HG02981 (cell line): ENCODE measurements around the gene CORO2B.

Experiments used
- ATAC-seq: cut with Tn5 transposase; IDR thresholded peaks from one replicate; pipeline ENCODE4 v1.9.1; 2021; ENCODE audit warnings: mild to moderate bottlenecking, moderate library complexity; ENCODE audit not compliant: unreplicated experiment

Gene CORO2B

DNA sequence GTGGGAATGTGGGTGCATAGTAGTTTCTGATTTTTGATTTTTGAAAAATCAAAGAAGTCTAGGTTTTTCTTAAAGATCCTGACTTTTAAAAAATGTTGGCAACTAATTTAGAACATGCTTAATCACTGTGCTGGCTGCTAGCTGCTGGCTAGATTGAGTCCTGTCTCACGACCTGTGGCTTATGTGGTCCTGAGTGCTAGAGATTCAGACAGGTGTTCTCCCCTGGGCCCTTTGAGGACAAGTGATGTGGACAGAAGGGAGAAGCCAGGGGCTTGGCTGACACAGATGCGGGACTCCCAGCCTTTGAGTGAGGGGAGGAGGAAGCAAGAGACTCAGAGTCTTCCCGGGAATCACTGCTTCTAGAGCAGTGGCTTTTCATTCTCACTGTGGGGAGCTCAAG, 47.5 kb downstream of the CORO2B start:
- no peak for ATAC-seq

DNA sequence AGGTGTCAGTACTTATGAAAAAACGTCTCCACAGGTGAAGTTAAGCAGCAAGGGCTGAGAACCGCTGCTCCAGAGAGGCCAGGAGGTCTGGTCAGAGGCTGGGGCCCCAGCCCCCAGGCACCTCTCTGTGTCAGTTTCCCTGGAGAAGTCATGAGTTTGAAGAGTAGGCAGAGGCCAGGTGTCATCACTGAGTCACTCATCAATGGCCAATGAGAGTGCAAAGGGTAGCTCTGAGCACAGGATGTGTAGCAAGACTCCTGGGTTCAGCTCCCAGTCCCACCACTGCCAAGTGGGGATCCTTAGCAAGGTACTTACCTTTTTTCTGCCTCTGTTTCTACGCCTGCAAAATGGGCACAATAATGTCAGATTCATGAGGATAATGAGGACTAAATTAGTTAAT, 47.9 kb downstream of the CORO2B start:
- ATAC-seq = no peak

DNA sequence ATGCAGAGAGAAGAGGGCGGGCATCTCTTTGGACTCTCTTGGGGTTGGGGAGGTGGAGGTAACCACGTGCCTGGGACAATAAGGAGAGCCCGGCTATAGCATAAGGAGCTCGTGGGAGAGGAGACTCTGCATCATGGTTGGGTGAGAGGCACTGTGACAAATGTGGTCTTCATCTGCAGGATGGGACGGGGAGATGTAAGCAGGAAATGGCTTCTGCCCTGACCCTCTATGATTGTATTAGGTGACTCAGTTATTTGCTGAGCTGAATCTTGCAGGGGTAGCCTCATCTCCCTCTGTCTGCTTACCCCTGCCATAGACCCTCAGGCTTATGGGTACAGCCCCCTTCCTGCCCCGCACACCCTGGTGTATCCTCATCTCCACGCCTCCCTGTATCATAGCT, 48.7 kb downstream of the CORO2B start:
- ATAC-seq = no peak

DNA sequence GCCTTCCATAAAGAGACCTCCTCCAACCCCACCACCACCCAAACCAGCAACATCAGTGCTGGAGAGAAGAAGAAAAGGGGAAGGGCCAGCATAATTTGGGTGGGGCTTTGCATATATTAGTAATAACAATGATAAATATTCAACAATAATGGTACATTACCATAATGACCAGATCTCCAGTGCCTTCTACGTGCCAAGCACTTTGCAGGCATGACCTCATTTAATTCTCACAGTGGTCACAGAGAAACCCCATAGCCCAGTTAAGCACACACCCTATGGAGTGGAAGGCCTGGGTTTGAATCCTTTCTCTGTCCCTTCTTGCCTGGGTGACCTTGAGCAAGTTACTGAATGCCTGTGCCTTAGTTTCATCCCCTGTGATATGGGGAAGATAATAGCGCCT, 49.2 kb downstream of the CORO2B start:
- ATAC-seq = no peak

DNA sequence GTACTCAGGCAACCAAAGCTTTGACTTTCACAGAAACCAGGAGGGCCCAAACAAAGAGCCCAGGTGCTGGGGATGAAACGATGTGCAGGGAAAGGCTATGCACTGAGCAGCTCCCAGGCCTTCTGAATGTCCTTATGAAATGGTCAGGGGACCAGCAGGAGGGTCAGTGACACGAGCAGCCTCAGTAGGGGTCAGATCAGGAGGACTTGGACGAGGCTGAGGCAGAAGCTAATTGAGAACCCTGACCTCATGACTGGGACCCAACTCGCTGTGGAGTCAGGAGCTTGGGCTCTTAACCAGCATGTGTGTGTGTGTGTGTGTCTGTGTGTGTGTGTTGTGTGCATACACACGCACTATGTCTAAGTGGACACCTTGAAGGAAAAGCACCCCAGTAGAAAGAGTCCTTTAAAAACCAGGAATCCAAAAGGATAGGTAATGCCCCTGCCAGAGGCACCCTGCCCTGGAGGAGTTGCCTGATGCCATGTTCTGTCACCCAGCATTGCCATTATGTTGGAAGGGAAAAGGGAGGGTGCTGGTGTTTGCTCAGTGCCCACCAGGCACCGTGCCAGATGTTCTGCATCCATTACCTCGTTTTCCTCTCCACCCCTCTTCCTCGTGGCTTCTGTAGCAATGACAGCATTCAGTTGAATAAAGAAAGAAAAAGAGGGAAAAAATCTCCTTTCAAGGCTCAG, 50.9 kb downstream of the CORO2B start:
- no peak for ATAC-seq

DNA sequence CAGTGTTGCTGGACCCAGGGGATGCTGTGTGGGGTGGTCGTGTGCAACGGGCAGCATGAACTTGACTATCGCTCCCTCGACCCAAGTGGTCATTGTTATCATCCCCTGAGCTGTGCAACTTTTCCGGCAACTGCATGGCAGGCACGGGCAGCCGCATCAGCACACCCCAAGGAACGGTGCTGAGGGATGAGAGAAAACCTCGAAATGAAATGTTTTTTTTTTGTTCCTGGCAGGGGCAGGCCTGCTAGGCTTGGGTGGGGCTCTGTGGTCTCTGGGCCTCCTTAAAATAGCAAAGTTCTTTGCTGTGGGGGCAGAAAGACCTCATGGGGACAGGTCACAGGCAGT, 51.4 kb downstream of the CORO2B start:
- ATAC-seq = no peak

DNA sequence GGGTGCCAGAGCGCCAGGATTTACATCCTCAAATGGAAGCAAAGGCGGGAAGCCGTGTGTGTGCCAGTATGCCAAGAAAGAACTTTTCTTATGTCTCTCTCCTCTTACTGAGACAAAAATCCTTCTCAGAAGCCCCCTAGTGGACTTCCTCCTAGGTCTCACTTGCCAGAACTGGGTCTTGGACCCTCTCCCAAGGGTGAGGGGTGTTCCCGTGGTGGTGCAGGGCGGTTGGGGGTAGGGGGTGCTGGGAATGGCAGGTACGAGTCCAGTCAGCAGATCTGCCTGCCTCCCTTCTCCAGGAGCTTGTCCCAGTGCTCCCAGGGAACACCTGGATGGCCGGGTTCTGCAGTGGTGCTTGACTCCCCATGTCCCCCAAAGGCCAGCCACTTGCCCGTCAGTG, 52.0 kb downstream of the CORO2B start:
- ATAC-seq = no peak

DNA sequence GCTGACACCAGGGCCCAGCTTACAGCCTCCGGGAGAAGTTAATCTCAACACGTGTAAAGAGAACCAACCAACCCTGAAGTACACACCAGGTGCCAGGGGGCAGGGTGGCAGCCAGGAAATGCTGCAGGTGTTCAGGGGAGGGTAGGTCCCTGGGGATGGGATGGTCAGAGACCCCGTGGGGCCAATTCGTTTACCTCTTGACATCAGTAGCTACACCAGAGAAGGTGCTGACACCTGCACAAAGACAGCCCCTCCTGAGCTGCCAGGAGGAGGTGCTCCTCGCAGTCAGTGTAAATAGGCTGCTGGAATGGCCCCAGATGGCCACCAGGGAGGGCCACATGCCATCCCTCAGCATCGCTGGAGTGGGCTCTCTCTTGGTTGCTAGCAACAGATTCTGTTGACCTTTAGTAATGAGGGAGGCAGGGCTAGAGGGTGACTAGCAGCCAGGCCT, 52.8 kb downstream of the CORO2B start:
- no peak for ATAC-seq

DNA sequence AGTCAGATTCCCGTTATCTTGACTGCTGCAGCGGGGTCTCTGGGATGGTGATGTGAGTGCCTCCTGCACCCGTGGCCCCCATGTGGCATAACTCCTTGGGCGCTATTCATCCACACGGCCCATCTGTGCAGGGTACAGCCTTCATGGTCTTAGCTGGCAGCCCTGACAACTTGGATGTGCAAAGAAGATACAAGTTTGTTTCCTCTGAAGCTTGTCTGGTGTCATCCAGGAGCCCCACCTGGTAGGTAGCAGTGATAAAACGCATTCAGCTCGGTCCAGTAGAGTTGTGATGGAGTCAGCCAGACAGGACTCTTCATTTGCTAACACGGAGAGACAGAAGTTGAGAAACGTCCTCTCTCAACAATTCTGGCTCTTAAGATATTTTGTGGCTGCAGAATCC, 53.3 kb downstream of the CORO2B start:
- ATAC-seq = no peak

DNA sequence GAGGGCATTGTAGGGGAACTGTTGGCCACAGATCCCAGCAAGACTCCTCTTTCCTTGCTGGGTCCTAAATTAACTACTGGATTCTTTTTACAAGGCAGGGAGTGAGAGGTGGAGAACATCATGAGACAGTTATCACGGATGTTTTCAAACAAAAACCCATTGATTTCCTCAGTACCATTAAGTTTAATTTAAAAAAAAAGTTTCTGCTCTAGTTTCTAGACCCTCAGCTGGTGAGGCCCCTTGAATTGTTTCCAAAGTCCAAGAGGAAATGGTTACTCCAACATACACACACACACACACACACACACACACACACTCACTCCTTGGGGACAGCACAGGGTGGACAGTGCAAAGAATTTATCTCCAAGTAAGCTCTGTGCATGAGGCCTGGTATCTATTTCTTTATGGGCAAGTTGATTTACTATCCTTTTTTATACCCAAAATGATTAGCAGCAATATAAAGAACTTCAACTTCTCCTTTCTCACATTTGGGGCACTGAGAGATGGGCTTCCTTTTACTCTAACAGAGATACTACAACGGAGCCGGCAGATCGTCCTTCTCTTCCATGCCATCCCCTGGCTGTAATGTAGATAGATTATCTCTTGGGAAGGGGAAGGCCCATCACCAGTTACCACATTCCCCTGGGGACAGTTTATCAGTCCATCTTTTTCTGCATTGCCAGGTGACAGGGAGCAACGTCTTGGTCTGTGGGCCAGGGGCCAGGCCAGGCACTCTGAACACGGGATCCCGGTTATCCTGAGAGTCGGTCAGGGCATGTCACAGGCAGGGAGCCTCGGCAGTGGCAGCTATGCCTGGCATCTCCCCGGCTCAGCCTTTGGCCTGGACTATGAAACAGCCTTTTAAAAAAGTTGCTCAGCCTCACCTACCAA, 54.7 kb downstream of the CORO2B start:
- ATAC-seq = no peak

DNA sequence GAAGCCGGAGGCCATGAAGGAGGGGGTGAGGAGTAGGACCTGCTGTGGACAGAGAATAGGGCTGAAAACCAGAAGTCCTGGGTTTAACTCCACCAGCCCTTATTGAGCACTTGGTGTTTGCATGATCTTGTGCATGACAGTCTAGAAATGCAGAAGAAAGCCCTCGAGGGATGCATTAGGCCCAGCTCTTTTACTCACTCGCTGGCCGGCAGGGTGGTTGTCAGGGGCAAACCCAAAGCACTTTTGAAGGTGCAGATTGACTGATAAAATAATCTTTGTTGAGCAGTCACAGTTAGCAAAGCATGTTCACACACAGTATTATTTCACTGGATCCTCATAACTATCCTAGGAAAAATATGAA, 55.3 kb downstream of the CORO2B start:
- no peak for ATAC-seq

DNA sequence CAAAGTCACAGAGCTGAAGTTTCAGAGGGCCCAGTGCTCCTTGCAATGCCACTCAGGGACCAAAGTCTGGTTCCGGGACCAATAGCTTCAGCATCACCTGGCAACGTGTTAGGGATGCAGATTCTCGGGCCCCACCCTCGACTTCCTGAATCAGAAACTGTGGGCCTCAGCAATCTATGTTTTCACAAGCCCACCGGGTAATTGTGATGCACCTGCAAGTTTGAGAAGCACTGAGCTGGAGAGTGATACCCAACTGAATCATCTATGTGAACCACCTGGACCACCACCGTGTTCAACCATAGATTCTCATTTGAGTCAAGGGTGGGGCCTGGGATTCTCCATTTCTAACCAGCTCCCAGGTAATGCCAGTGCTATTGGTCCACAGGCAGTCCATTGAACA, 55.7 kb downstream of the CORO2B start:
- ATAC-seq = no peak

DNA sequence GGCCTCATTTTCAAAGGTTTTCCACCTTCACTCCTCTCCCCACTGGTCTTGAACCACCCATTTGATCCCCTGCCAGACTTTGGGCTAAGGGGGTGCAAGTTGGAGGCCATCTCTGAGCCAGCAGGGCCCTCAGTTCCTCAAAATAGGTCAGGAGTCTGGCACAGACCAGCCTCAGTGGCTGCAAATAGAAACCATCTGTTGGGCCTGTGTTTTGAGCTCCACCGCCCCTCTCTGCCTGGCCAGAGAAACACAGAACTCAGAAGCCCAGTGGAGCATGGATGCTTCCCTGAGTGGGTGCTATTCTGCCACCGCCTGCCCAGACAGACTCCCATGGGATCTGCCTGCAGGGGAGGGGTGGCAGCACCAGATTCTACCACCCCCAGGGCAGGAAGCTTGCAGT, 56.3 kb downstream of the CORO2B start:
- no peak for ATAC-seq

DNA sequence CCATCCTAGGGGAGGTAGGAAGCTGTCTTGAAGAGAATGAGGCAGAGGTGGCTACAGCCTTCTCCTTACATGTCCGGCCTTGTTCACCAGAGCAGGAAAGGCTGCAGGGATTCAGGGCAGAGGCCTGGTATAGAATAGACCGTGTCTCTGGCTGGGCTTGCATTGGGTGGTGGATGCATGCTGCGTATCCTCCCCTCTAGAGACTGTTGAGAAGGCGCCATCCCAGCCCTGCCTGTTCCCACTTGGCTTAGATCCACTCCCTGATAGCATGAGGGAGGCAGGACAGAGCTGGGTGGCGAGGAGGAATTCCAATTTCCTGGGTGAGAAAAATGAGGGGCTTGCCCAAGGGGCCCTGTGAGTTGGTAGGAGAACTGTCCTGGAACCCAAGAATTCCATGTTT, 57.5 kb downstream of the CORO2B start:
- ATAC-seq = no peak

DNA sequence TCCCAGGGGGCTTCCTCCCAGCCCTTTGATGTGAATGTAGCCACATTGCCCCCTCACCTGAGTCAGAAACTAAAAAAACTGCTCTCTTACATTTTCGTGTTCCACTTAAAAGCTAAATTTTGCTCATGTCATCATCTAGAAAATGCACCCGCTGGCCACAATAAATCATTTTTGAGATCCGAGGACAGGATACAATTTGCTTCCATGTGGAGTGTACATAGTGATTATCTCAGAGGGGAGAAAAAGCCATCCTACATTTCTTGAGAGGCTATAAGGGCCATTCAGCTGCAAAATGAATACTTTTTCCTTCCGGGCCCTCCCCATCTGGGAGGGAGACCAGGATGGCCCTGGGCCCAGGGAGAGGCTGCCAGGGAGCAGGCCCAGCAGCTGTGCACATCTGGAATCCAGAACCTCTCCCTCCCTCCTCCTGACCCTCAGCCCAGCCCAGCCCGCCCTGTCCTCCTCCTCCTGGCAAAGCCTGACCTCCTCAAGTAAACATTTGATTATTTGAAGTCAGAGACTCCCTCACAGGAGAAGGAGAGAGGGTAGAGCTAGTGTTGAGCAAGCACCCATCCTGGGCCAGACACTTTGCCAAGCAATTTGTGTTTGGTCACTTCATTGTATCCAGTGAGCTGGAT, 59.1 kb downstream of the CORO2B start:
- no peak for ATAC-seq

DNA sequence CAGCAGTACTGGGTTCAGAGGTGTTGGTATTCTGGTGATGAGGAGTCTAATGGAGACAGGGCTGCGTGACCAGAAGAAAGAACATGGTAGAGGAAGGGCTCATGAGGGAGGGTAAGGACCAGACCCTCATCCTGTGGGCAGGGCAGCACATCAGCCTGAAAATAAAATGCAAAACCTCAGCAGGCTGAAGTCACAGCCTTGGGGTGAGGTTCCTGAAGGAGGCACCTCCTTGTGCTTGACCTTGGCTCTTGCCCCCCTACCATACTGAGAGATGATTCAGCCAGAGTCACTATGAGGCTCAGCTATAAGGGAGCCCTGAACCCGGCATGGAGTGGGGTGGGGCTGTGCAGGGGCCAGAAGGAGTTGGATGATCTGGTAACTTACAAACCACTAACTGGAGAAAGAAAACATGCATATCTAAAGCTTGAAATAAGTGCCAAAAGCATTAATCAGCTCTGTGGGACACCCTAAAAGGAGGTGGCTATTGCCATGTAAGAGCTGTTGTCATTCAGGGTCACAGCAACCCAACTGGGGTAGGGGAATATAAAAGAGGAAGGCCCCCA, 60.2 kb downstream of the CORO2B start:
- no peak for ATAC-seq

DNA sequence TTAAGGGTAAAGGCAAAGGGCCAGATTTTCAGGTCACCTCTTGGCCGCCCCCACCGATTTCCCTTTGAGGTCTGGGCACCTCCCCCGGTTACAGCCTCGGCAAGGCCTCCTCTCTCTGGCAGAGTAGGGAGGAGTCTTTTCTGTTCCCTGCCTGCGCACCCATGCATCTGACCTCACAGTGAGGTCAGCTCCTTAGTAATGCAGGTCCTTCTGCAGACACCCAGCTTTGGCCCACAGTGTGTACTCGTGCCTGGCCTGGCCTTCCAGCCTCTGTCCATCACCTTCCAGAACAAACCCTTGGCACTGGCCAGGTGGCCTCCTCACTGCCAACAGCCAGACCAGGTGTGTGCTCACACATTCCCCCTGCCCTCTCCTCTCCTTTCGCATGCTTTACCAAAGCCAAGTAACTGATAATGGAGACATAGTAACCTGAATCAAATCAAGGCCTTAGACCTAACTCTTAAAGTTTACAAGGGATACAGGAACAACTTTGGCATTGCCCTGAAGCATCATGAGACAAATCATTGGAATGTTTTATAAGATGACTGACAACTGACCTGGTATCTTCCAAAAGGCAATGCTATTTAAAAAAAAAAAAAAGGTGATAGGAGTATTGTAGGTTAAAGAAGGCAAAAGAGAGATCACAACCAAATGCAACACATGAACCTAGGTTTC, 61.3 kb downstream of the CORO2B start:
- no peak for ATAC-seq

DNA sequence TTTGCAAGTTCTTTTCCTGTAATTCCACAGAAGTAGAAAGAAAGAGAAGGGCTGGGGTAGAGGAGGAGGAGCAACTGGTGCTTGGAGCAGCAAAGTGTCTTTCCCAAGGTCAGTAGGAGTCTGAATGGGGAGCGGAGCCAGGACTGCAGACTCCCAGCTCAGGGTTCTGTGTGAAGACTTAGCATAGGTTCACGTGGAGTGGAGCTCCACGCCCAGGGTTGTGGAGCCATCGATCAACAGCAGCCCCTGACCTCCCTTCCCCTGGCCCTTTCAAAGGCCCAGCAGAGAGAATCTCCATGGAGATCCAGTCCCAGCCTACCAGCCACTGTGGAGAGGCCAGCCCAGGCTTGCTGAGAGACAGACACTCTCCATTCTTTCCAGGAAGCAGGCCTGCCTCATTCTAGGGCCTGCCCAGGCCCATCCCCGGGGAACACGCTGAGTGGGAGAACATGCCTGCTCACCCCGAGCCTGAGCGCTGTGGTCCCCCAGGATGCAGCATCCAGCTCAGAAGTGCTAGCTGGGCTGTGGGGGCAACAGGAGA, 62.1 kb downstream of the CORO2B start:
- no peak for ATAC-seq

DNA sequence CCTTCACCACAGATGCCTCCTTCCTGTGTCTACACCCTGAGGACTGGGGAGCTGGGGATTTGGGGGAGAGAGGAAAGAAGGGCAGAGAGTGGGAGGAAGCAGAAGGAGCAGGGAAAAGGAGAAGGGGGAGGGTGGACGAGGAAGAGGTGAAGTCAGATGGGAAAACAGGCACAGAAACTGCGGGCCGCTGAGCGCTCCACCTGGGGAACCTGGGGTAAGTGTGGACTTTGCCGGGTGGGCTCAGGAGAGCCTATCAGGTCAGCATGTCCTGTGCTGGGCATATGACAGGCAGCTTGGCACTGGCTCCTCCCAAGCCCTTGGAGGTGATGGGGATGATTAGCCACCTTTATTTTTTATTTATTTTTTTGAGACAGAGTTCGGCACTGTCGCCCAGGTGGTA, 62.6 kb downstream of the CORO2B start:
- ATAC-seq = no peak

DNA sequence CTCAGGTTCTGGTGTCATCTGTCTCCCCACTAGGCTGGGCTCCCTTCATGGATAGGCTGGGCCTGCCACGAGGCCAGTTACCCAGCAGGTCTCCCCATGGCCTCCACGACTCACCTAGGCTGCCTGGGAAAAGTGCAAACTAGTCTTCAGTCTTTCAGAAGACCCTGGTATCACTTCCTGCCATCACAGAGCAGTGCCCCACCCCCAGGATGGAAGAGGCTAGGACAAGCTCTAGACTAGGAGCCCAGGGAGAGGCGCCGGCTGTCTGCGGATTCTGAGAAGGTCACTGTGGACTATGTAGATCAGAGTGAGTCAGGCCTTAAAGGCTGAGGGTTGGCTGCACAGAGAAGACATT, 63.7 kb downstream of the CORO2B start:
- no peak for ATAC-seq

DNA sequence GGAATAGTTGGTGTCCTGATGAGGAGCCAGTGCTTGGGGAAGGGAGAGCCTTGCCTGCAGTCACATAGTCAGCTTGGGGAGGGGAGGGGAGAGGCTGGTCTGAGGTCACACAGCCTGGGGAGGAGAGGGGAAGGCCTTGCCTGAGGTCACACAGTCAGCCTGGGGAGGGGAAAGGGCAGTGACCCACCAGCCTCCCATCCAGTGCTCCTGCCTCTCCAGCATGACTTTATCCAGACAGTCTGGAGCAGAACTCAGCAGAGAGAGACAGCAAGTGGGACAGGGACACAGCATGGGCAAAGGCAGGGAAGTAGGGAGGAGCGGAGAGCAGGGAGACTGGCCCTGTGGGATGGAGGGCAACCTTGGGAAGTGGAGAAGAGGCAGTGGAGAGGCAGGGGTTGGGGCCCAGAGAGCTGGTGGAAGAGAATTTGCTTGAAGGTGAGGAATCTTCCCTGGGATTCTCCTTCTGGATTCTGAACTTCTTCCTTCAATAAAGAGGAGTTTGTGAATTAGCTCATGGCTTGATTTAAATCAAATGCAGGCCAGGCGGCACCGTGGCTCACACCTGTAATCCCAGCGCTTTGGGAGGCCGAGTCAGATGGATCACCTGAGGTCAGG, 64.5 kb downstream of the CORO2B start:
- no peak for ATAC-seq
